Measurements from ENCODE around the gene PYCARD.
"Not testable (repeated sequence)": the region's sequence is repeated elsewhere in the genome, so short reads cannot be mapped to it uniquely, and the experiment has no call there.

The PYCARD gene

DNA sequence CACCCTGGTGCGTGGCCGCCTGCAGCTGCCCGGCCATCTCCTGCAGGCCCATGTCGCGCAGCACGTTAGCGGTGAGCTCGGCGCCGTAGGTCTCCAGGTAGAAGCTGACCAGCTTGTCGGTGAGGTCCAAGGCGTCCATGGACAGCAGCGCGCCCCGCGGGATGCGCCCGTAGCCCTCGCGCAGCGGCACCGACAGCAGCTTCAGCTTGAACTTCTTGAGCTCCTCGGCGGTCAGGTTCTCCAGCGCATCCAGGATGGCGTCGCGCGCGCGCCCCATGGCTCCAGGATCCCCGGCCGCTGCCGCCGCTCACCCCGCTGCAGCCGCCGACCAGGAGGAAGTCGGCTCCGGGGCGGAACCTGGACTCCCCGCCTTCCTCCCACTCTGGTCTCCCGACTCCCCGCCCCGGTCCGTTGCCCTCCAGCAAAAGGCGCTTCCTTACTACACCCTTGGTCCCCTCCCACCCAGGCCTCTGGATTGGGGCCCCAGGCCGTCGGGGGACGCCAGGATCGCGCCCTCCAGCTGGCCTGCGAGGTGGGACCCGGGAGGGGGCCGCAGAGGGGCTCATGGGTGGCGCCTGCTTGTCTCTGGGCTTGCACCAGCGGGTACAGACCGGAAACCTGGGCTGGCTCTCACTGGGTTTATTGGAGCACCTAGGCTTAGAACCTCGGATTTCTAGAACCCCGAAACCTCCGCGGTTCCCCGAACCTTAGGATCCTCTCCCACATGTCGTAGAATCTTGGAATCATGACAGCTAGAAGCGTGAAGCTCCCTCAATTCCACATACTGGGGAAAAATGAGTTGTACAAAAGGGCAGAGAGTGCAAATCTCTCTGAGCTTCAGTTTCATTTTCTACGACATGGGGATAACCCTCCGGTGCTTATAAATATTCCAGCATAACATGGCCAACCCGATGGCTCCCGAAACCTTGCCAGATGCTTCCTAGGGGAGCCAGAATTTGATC lies at the start of gene PYCARD:
Gene PYCARD (minus strand): TSS at position 347 of the 962 bp plus-strand sequence. CDS start 70 bp downstream, at position 277.
- DNase-seq (ENCODE audit: low spot score): peak; percentile 46

DNA sequence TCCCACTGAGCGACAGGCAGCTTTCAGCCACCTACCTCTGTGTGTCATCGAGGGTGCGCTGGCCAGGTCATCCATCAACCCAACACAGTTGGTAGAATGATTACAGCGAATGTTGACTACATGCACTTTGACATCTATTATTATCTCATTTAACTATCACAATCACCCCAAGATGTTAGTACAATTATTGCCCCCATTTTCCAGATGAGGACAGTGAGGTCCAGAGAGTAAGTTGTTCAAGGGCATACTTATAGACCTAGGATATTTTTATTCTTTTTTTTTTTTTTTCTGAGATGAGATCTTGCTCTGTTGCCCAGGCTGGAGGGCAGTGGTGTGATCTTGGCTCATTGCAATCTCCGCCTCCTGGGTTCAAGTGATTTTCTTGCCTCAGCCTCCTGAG lies 48.9 kb upstream of the PYCARD start:
- DNase-seq (ENCODE audit: low spot score): no peak

DNA sequence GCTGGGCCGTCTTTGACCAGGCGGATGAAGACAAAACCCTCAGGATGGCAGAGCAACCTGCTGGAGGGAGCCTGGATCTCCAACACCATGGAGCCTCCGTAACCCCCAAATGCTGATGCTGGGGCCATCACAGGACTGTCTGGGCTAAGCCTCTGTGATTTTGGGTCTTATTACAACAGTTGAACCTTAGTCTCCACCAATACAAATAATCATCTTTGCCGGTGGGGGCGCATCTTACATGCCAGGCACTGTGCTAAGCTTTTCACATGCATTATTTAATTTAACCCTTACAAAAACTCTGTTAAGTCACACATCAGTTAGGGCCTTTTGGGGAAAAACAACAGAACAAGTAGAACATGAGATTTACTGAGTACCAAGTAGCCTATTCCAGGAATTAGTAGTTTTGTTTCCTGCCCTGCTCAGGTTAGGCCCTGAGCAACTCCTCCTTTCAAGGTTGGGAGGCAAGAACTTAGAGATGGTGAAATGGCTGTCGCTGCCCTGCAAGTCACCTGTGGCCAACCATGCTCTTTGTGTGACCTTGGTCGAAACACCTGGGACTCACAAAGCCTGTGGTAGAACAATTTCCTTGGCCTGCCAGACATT lies 48.3 kb upstream of the PYCARD start:
- no peak for DNase-seq (ENCODE audit: low spot score)

DNA sequence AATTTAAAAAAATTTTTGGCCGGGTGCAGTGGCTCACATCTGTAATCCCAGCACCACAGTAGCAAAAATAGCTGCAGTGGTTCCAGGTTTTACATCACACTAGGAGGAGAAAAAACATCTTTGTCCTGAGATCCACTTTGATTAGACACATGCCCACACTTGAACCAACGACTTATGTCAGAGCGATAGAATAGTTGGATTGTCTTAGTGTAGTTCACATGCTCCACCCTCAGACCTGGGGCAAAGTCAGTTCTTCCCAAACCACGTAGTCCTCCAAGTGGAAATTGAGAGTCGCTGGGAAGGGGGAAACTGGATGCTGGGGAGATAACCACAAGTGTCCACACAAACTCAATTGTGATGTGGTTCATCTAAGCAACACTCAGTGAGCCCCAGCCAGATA lies 45.8 kb upstream of the PYCARD start:
- no peak for DNase-seq (ENCODE audit: low spot score)

DNA sequence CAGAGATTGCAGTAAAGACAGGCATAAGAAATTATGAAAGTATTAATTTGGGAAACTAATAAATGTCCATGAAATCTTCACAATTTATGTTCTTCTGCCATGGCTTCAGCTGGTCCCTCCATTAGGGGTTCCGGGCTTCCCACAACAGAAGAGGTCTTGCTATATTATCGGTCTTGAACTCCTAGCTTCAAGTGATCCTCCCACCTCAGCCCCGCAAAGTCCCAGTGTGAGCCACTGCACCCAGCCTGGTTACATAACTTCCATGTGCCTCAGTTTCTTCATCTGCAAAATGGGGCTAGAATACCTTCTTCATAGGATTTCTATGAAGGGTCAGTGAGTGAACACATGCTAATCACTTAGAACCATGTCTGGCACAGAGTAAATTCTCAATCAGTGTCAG lies 43.7 kb upstream of the PYCARD start:
- no peak for DNase-seq (ENCODE audit: low spot score)

DNA sequence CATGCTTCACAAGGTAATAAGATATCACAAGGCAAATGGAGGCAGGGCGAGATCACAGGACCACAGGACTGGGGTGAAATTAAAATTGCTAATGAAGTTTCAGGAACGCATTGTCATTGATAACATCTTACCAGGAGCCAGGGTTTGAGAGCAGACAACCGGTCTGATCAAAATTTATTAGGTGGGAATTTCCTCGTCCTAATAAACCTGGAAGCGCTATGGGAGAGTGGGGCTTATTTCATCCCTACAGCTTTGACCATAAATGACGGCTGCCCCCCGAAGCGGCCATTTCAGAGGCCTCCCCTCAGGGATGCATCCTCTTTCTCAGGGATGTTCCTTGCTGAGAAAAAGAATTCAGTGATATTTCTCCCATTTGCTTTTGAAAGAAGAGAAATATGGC lies 43.0 kb upstream of the PYCARD start:
- not testable (repeated sequence) for DNase-seq (ENCODE audit: low spot score)

DNA sequence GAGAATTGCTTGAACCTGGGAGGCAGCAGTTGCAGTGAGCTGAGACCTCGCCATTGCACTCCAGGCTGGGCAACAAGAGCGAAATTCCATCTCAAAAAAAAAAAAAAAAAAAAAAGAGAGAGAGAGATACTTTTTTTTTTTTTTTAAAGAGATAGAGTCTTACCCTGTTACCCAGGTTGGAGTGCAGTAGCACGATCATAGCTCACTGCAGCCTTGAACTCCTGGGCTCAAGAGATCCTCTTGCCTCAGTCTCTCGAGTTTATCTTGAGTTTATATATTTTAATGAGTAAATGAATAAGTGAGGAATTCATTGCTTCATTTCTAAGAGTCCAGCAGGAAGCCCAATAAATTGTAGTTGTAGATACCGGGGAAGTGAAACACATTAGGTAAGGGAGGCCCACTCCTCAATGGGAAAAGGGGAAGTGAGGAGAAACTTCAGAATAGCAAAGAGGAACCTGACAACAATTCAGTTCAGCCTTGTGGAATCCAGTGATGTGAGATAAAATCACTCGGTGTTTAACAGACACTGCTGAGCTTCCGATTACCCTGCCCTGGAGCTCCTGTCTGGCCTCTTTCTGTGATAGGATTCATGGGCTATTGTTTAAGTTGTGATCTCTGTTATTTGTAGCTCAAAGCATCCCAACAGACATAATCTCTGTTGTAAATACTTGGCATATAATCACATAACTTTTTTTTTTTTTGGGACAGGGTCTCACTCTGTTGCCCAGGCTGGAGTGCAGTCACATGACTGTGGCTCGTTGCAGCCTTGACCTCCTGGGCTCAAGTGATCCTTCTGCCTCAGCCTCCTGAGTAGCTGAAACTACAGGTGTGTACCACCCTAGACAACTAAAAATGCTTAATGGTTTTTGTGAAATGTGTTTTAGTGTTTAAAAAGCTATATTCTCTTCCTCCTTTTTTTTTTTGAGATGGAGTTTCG lies 41.4 kb upstream of the PYCARD start:
- no peak for DNase-seq (ENCODE audit: low spot score)

DNA sequence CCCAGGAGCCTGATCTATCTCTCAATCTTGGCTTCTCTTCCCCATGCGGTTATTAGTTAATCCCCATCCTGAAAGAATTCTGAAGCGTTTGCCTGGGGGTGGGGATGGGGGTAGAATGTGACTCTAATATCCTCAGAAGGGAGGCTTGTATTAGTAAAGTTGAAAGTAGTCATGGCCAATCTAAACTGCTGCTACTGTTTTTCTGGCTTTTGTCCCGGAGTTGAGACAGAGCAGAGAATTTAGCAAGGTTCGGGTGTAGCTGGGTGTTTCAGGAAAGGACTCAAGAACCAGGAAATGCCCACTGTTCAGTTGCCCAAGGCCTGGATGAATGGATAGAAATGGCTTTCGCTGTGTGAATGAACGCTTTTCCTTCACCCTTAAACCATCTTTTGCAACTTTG lies 39.6 kb upstream of the PYCARD start:
- DNase-seq (ENCODE audit: low spot score): no peak

DNA sequence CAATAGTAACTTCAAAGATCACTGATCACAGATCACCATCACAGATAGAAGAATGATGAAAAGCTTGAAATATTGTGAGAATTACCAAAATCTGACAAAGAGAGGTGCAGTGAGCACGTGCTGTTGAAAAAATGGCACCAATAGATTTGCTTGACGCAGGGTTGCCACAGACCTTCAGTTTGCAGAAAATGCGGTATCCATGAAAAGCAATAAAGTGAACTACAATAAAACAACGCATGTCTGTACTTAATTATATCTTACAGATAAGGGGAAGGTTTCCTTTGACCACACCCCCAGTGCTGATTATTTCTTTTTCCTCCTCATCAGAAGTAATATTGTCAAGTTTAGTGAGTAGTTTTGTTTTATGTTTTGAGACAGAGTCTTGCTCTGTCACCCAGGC lies 35.5 kb upstream of the PYCARD start:
- DNase-seq (ENCODE audit: low spot score): no peak

DNA sequence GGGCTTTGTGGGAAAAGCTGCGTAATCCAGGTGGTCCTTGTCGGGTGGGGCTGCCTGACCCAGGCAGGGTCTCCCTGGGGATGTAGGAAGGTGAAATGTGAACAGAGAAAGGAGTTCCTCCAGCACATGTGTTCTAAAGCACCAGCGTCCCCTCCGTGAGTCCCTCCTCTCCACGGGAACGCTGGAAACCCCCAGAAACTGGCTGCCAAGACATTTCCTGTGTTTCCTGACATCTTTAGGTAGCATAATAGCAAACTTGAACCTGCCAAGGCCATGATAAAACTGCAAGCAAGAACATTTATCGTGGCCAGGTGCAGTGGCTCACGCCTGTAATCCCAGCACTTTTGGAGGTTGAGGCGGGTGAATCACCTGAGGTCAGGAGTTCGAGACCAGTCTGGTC lies 26.9 kb upstream of the PYCARD start:
- no peak for DNase-seq (ENCODE audit: low spot score)

DNA sequence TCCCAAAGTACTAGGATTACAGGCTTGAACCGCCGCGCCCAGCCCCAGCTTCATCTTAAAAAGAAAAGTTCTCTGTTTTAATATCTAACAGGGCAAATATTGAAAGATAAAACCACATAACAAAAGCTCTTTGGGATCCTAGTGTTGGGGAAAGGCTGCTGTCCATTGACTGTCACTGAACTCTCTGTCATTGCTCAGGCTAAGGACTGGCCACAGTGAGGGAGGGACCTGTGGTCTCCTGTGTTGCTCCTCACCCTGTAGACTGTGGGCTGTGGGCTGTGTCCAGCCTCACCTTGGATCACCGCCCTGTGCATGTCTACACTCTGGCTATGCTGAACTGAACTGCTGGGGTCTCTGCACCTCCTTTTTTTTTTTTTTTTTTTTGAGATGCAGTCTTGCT lies 25.6 kb upstream of the PYCARD start:
- DNase-seq (ENCODE audit: low spot score): no peak

DNA sequence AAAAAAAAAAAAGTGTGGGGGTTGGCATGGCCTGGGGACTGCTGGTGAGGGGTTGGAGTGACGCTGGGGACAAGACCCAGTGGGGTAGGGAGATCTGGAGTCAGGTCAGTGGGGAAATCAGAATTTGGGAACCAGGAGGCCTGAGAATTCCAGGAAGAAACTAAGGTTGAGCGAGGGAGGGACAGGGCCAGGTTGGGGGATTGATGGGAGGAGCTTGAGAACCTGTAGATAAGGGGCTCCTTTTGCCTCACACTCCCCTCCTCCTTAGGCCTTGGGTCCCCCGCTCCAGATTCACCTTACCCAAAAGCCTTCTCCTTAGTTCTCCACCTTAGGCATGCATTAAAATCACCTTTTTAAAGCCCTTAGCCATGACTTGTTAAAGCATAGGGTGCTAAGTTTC lies 22.6 kb upstream of the PYCARD start:
- no peak for DNase-seq (ENCODE audit: low spot score)

DNA sequence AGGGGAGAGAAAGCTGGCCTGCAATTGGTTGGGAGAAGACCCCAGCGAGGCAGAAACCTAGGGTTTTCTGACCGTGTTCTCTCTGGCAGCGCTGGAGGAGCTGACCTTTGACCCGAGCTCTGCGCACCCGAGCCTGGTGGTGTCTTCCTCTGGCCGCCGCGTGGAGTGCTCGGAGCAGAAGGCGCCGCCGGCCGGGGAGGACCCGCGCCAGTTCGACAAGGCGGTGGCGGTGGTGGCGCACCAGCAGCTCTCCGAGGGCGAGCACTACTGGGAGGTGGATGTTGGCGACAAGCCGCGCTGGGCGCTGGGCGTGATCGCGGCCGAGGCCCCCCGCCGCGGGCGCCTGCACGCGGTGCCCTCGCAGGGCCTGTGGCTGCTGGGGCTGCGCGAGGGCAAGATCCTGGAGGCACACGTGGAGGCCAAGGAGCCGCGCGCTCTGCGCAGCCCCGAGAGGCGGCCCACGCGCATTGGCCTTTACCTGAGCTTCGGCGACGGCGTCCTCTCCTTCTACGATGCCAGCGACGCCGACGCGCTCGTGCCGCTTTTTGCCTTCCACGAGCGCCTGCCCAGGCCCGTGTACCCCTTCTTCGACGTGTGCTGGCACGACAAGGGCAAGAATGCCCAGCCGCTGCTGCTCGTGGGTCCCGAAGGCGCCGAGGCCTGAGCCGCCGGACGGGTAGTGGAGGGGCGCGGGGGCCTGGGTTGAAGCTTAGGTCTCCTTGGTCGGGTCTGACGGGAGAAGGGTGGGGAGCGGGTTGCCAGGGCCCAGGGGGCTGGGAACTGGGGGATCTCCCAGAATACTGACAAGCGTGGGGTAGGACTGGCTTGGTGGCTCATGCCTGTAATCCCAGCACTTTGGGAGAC lies 21.8 kb upstream of the PYCARD start:
- no peak for DNase-seq (ENCODE audit: low spot score)

DNA sequence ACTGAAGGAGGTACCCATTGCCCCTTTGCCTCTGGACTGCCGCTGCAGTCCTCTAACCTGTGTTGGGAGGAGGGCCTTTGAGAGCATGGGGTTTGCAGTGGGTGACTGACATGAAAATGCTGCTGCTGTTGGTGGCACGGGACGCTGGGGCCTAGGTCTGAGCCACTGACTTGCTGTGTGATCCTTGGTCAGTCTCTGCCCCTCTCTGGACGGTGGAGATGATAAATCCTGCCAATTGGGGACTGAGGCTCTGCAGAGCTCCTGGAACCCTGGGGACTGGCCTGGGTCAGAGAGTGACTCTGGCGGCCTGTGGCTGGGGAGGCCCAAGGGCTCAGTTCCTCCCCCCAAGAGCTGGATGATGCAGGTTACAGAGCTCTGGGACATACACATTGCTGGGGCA lies 20.5 kb upstream of the PYCARD start:
- DNase-seq (ENCODE audit: low spot score): no peak

DNA sequence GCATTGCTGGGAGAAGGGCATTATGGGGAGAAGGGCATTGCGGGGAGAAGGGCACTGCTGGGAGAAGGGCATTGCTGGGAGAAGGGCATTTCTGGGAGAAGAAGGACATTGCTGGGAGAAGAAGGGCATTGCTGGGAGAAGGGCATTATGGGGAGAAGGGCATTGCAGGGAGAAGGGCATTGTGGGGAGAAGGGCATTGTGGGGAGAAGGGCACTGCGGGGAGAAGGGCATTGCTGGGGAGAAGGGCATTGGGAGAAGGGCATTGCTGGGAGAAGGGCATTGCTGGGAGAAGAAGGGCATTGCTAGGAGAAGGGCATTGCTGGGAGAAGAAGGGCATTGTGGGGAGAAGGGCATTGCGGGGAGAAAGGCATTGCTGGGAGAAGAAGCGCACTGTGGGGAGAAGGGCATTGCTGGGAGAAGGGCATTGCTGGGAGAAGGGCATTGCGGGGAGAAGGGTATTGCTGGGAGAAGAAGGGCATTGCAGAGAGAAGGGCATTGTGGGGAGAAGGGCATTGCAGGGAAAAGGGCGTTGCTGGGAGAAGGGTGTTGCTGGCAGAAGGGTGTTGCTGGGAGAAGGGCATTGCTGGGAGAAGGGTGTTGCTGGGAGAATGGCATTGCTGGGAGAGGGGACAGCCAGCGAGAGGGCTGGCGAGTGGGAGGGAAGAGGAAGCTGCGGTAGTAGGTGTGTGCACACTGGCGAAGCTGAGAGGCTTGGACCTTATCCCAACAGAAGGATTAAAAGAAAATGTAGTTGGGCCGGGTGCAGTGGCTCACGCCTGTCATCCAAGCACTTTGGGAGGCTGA lies 19.0 kb upstream of the PYCARD start:
- DNase-seq (ENCODE audit: low spot score): no peak

DNA sequence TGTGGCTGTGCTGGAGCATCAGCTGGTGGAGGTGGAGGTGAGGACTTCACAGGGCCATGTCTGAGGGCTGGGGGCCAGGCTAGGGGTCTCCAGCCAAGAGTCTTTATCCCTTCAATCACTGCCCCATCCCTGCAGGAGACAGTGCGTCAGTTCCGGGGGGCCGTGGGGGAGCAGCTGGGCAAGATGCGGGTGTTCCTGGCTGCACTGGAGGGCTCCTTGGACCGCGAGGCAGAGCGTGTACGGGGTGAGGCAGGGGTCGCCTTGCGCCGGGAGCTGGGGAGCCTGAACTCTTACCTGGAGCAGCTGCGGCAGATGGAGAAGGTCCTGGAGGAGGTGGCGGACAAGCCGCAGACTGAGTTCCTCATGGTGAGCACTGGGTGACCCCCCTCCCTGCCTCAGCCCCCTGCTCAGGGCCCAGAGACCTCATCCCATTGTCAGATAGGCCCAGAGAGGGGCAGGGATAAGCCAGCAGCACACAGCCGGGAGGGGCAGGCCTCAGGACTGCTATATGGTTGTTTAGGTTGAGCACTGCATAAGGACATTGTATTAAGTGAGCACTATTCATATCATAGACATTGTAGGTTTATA lies 16.7 kb upstream of the PYCARD start:
- DNase-seq (ENCODE audit: low spot score): no peak

DNA sequence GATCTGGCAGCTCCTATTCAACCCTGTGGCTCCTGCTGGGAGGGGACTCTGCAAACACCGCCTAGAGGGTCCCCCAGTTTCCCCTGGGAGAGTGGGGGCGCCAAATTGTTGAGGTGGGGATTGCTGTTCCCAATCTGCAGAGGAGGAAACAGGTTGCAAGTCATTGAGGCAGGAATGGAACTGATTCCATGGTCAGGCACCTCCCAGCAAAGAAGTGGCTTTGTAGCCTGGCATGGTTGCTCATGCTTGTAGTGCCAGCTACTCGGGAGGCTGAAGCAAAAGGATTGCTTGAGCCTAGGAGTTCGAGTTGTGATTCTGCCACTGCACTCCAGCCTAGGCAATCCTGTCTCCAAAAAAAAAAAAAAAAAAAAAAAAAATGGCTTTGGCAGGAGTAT lies 14.6 kb upstream of the PYCARD start:
- DNase-seq (ENCODE audit: low spot score): peak; percentile 50

DNA sequence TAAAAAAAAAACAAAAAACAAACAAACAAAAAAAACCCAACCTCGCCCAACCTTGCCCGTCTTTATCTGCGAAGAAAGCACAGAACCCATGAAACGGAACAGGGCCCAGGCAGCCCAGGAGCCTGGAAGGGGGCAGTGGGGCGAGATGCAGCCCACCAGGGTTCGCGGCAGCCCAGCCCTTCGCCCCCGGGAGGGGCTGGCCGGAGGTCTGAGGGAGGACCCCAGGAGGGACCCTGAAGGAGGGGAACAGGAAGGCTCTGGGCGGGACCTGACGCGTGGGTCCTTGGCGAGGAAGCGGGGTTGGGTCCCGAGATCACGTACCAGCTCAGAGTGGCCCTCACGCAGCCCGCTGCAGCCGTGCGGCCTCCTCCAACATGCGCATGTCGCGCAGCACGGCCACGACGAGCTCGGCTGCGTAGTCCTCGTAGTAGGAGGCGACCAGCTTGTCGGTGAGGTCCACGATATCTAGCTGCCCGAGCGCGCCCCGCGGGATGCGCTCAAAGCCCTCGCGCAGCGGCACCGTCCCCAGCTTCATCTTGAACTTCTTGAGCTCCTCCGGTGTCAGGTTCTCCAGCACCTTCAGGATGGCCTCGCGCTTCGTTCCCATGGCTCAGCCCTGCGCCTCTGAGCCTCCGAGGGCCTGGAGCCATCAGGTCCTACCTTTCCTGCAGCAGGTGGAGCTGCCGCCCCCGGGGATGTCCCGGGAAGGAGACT lies 14.0 kb upstream of the PYCARD start, which contains the start of gene PYDC1:
Gene PYDC1 (minus strand): TSS at position 714 of the 714 bp plus-strand sequence. CDS start 107 bp downstream, at position 607.
- peak; percentile 55 for DNase-seq (ENCODE audit: low spot score)

All from cerebellar cortex (tissue), 1 donor.